DMS114 treated with DMSO at 0.1 percent for 48 hours (cell line): ENCODE measurements around the gene PCDHGA4.
"Not testable (repeated sequence)": the region's sequence is repeated elsewhere in the genome, so short reads cannot be mapped to it uniquely, and the experiment has no call there.

Experiments used
- DNase-seq: peaks from one replicate; lab custom pipeline; 2025; ENCODE audit not compliant: unreplicated experiment; lab: John Stamatoyannopoulos, UW

The PCDHGA4 gene

DNA sequence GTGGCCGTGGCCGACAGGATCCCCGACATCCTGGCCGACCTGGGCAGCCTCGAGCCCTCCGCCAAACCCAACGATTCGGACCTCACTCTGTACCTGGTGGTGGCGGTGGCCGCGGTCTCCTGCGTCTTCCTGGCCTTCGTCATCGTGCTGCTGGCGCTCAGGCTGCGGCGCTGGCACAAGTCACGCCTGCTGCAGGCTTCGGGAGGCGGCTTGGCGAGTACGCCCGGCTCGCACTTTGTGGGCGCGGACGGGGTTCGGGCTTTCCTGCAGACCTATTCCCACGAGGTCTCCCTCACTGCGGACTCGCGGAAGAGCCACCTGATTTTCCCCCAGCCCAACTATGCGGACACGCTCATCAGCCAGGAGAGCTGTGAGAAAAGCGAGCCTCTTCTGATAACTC lies 8.8 kb upstream of the PCDHGA4 start:
- not testable (repeated sequence) for DNase-seq

DNA sequence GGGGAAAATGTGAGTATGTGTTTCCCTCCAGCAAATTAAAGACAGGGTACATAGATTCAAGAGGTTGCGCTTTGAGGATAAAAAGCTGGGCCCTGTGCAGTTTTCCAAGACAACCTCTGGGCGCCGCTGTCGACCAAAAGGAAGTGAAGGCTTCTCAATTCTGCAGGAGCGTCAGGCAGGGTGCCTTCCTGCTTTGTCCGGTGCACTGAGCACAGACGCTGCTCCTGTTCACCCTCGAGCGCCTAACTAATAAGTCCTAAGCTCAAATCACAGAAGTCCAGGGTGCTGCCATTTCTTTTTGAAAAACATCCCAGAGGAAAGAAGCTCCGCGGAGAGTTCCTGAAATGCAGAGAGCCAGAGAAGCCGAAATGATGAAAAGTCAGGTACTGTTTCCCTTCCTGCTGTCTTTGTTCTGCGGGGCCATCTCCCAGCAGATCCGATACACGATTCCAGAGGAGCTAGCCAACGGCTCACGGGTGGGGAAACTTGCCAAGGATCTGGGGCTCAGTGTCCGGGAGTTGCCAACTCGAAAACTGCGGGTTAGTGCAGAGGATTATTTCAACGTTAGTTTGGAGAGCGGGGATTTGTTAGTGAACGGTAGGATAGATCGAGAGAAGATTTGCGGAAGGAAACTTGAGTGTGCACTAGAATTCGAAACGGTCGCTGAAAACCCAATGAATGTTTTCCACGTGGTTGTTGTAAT lies 4.8 kb upstream of the PCDHGA4 start, which contains the start of gene PCDHGB1:
Gene PCDHGB1 (plus strand): TSS at position 183 of the 703 bp plus-strand sequence. CDS start 162 bp downstream, at position 345.
- no peak for DNase-seq

- DNase-seq, result no peak
Measured at GRCh38 chr5:141351591-141351990, 3.2 kb upstream of the PCDHGA4 start.

DNA sequence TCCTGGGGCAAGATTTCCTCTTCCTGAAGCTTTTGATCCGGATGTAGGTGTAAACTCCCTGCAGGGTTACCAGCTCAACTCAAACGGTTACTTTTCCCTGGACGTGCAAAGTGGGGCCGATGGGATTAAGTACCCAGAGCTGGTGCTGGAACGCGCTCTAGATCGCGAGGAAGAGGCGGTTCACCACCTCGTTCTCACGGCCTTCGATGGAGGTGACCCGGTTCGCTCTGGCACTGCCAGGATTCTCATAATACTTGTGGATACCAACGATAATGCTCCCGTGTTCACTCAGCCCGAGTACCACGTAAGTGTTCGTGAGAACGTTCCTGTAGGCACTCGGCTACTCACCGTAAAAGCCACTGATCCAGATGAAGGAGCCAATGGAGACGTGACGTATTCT lies 820 bp downstream of the PCDHGA4 start:
- DNase-seq, result no peak

GRCh38 chr5:141356133-141356532 lies 1.3 kb downstream of the PCDHGA4 start:
- DNase-seq, result no peak

- no peak for DNase-seq
Measured at GRCh38 chr5:141356950-141357349, 2.1 kb downstream of the PCDHGA4 start.

- no peak for DNase-seq
Measured at GRCh38 chr5:141359790-141360426, 5.1 kb downstream of the PCDHGA4 start, which contains the start of gene PCDHGB2. TSS of gene PCDHGB2 (plus strand) at chr5:141359994. CDS start at chr5:141360136, 142 bp downstream.

DNA sequence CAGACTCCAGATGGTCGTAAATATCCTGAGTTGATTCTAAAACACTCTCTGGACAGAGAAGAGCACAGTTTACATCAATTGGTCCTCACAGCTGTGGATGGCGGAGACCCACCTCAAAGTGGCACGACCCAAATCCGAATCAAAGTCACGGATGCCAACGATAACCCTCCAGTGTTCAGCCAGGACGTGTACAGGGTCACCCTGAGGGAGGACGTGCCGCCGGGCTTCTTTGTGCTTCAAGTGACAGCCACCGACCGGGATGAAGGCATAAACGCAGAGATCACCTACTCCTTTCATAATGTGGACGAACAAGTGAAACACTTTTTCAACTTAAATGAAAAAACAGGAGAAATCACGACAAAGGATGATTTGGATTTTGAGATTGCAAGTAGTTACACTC lies 5.9 kb downstream of the PCDHGA4 start:
- DNase-seq, result no peak

DNA sequence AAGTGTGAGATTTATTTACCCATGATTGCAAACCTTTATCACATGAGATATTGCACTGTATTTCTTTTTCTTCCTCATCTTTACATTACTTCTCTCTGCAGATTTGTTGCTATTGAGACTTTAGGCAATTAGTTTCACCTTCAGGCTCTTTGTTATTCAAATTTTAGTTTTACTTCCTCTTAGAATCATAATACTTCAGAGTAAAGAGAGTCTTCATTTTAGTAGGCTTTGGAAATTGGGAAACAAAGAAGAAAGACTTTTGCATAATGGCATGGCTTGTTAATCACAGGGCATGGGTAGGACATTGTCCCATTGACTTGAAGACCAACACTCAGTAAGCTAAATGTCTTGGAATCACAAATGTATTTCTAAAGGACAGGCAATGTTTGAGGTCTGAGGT lies 7.9 kb downstream of the PCDHGA4 start:
- DNase-seq, result no peak

DNA sequence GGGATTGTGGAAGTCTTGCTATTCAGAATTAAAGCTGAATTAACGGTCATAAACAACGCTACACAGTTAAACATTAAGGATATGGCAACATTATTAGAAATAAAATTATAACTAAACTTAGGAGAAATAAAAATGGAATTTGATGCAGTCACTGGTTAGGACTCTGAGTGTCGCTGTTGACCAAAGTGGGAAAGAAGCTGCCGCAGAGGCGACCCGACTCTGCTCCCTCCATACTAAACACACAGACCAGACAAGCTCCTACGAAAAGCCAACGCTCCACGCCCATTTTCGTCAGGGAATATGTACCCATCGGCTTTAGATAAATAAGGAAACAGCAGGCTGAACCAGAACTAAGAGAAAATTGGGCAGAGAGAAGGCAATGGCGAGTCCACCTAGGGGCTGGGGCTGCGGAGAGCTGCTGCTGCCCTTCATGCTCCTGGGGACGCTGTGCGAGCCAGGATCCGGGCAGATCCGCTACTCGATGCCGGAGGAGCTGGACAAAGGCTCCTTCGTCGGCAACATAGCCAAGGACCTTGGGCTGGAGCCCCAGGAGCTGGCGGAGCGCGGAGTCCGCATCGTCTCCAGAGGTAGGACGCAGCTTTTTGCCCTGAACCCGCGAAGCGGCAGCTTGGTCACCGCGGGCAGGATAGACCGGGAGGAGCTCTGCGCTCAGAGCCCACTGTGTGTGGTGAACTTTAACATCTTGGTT lies 9.3 kb downstream of the PCDHGA4 start, which contains the start of gene PCDHGA5:
Gene PCDHGA5 (plus strand): TSS at position 211 of the 709 bp plus-strand sequence. CDS start 169 bp downstream, at position 380.
- DNase-seq, result peak; percentile 36

- no peak for DNase-seq
Measured at GRCh38 chr5:141366016-141366896, 11.4 kb downstream of the PCDHGA4 start.

DNA sequence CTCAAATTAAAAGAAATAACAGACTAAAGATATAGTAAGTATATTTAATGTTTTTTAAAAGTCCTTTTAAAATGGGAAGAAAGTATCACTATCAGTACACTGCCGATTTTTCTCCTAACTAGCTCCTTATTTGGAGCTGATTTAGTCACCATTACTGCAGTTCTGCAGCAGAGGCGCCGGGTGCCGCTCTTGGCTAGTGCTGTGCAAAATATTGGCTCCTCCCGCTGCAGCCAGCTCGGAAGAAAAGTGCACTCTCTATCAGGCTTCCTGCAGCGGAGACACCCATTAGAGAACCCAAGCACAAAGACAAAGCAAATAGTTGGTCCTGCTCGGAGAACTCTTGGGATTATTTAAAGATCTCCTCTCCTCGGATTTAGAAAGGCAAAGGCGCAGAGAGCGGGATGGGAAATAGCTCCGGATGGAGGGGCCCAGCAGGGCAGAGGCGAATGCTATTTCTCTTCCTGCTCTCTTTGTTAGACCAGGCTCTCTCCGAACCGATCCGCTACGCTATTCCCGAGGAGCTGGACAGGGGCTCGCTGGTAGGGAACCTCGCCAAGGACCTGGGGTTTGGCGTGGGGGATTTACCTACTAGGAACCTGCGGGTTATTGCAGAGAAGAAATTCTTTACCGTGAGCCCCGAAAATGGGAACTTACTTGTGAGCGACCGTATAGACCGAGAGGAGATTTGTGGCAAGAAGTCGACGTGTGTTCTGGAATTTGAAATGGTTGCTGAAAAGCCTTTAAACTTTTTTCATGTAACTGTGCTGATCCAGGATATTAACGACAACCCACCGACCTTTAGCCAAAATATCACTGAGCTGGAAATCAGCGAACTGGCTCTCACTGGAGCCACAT lies 15.4 kb downstream of the PCDHGA4 start, which contains the start of gene PCDHGB3:
Gene PCDHGB3 (plus strand): TSS at position 249 of the 855 bp plus-strand sequence. CDS start 153 bp downstream, at position 402.
- DNase-seq, result no peak

DNA sequence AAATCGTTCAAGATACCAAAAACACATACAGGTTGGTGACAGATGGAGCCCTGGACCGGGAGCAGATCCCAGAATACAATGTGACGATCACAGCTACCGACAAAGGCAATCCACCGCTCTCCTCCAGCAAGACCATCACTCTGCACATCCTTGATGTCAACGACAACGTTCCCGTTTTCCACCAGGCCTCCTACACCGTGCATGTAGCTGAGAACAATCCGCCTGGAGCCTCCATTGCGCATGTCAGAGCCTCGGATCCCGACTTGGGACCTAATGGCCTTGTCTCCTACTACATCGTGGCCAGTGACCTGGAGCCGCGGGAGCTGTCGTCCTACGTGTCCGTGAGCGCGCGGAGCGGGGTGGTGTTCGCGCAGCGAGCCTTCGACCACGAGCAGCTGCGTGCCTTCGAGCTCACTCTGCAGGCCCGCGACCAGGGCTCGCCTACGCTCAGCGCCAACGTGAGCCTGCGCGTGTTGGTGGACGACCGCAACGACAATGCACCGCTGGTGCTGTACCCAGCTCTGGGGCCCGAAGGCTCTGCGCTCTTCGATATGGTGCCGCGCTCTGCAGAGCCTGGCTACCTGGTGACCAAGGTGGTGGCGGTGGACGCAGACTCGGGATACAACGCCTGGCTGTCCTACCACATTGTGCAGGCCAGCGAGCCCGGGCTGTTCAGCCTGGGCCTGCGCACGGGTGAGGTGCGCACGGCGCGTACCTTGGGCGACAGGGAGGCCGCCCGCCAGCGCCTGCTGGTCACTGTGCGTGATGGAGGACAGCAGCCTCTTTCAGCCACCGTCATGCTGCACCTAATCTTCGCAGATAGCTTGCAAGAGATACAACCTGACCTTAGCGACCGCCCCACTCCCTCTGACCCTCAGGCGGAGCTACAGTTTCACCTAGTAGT lies 17.0 kb downstream of the PCDHGA4 start:
- no peak for DNase-seq

- no peak for DNase-seq
Measured at GRCh38 chr5:141373673-141374317, 19.0 kb downstream of the PCDHGA4 start, which contains the start of gene PCDHGA6. TSS of gene PCDHGA6 (plus strand) at chr5:141373891. CDS start at chr5:141374084, 193 bp downstream.

DNA sequence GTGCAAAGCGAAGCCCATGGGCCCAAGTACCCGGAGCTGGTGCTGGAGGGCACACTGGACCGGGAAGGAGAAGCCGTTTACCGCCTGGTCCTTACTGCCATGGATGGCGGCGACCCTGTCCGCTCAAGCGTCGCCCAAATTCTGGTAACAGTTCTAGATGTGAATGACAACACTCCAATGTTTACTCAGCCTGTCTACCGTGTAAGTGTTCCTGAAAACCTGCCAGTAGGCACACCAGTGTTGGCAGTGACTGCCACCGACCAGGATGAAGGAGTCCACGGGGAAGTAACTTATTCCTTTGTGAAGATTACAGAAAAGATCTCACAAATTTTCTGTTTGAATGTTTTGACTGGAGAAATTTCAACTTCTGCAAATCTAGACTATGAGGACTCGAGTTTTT lies 19.8 kb downstream of the PCDHGA4 start:
- DNase-seq, result no peak

DNA sequence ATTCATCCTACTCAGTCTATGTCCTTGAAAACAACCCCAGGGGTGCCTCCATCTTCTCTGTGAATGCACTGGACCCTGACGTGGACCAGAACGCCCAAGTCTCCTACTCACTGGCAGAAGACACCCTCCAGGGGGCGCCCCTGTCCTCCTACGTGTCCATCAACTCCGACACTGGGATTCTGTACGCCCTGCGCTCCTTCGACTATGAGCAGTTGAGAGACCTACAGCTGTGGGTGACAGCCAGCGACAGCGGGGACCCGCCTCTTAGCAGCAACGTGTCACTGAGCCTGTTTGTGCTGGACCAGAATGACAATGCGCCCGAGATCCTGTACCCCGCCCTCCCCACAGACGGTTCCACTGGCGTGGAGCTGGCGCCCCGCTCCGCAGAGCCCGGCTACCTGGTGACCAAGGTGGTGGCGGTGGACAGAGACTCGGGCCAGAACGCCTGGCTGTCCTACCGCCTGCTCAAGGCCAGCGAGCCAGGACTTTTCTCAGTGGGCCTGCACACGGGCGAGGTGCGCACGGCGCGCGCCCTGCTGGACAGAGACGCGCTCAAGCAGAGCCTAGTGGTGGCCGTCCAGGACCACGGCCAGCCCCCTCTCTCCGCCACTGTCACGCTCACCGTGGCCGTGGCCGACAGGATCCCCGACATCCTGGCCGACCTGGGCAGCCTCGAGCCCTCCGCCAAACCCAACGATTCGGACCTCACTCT lies 20.8 kb downstream of the PCDHGA4 start:
- not testable (repeated sequence) for DNase-seq
